H9 (cell line): ENCODE data around the gene NOS3. TPM values are rescaled to one million over a fixed set of nuclear protein-coding genes. Genes with fewer than 3 reads are reported as not detected.

ENCODE experiments used
- DNase-seq: peaks from one replicate; pipeline ENCODE4 v3.0.0-alpha.2; 2017
- H2AFZ ChIP-seq: one replicate; pipeline ENCODE4 v1.6.1; 2013; ENCODE audit warnings: mild to moderate bottlenecking, low read length, control low read depth, moderate library complexity
- H2AK5ac ChIP-seq: 2 replicates; pipeline ENCODE4 v1.6.1; 2013; ENCODE audit warnings: low read length, control low read depth, mixed read lengths; ENCODE audit not compliant: insufficient read length
- H2BK120ac ChIP-seq: one replicate; pipeline ENCODE4 v1.6.1; 2013; ENCODE audit warnings: low read depth, mild to moderate bottlenecking, low read length, control low read depth, inconsistent platforms; ENCODE audit not compliant: poor library complexity, severe bottlenecking
- H2BK12ac ChIP-seq: 2 replicates; pipeline ENCODE4 v1.6.1; 2013; ENCODE audit warnings: low read length, control low read depth, mixed read lengths, low read depth; ENCODE audit not compliant: insufficient read length
- H2BK15ac ChIP-seq: 2 replicates; pipeline ENCODE4 v1.6.1; 2013; ENCODE audit warnings: low read depth, low read length, control low read depth
- H2BK20ac ChIP-seq: one replicate; pipeline ENCODE4 v1.6.1; 2013; ENCODE audit warnings: low read depth, mild to moderate bottlenecking, low read length, control low read depth, inconsistent platforms; ENCODE audit not compliant: poor library complexity, severe bottlenecking
- H2BK5ac ChIP-seq: 2 replicates; pipeline ENCODE4 v1.6.1; 2013; ENCODE audit warnings: low read length, control low read depth, mixed read lengths; ENCODE audit not compliant: insufficient read length
- H3K14ac ChIP-seq: 2 replicates; pipeline ENCODE4 v1.6.1; 2013; ENCODE audit warnings: low read length, control low read depth; ENCODE audit not compliant: insufficient read depth
- H3K18ac ChIP-seq: 2 replicates; pipeline ENCODE4 v1.6.1; 2013; ENCODE audit warnings: low read depth, mild to moderate bottlenecking, mixed read lengths, low read length, control low read depth; ENCODE audit not compliant: insufficient read length
- H3K23ac ChIP-seq: 2 replicates; pipeline ENCODE4 v1.6.1; 2013; ENCODE audit warnings: low read length, control low read depth, mixed read lengths, low read depth; ENCODE audit not compliant: insufficient read length
- H3K23me2 ChIP-seq: 2 replicates; pipeline ENCODE4 v1.6.1; 2013; ENCODE audit warnings: low read depth, mild to moderate bottlenecking, mixed read lengths, low read length, control low read depth; ENCODE audit not compliant: insufficient read length, poor library complexity, severe bottlenecking
- H3K27ac ChIP-seq: 2 replicates; pipeline ENCODE4 v1.5.1; 2013; ENCODE audit warnings: low read length, control low read depth, mixed read lengths, low read depth; ENCODE audit not compliant: insufficient read length
- H3K27me3 ChIP-seq: 2 replicates; pipeline ENCODE4 v1.6.1; 2013; ENCODE audit warnings: low read length, control low read depth, inconsistent platforms; ENCODE audit not compliant: insufficient read depth
- H3K4ac ChIP-seq: 2 replicates; pipeline ENCODE4 v1.6.1; 2013; ENCODE audit warnings: low read depth, mild to moderate bottlenecking, control low read depth, inconsistent platforms, low read length, moderate library complexity
- H3K4me1 ChIP-seq: 2 replicates; pipeline ENCODE4 v1.6.1; 2013; ENCODE audit warnings: low read length, control low read depth, inconsistent platforms; ENCODE audit not compliant: insufficient read depth
- H3K4me2 ChIP-seq: 2 replicates; pipeline ENCODE4 v1.6.1; 2013; ENCODE audit warnings: low read length, control low read depth, mixed read lengths; ENCODE audit not compliant: insufficient read length, insufficient read depth
- H3K56ac ChIP-seq: 2 replicates; pipeline ENCODE4 v1.6.1; 2013; ENCODE audit warnings: low read depth, mild to moderate bottlenecking, mixed read lengths, low read length, control low read depth; ENCODE audit not compliant: insufficient read length
- H3K79me1 ChIP-seq: 2 replicates; pipeline ENCODE4 v1.6.1; 2013; ENCODE audit warnings: low read depth, mild to moderate bottlenecking, moderate library complexity, low read length, control low read depth, inconsistent platforms; ENCODE audit not compliant: insufficient read depth, poor library complexity, severe bottlenecking
- H3K79me2 ChIP-seq: 2 replicates; pipeline ENCODE4 v1.6.1; 2013; ENCODE audit warnings: low read length, control low read depth, inconsistent platforms; ENCODE audit not compliant: insufficient read depth
- H3K9ac ChIP-seq: 2 replicates; pipeline ENCODE4 v1.6.1; 2013; ENCODE audit warnings: low read length, control low read depth, mixed read lengths; ENCODE audit not compliant: insufficient read length; ENCODE audit errors: extremely low read depth
- H3K9me3 ChIP-seq: one replicate; pipeline ENCODE4 v1.6.1; 2013; ENCODE audit warnings: low read depth, low read length, inconsistent platforms; ENCODE audit not compliant: control insufficient read depth
- H3T11ph ChIP-seq: one replicate; pipeline ENCODE4 v1.6.1; 2013; ENCODE audit warnings: mild to moderate bottlenecking, low read length, control low read depth, inconsistent platforms
- H4K20me1 ChIP-seq: one replicate; pipeline ENCODE4 v1.6.1; 2013; ENCODE audit not compliant: control insufficient read depth, insufficient read length, insufficient read depth
- H4K5ac ChIP-seq: 2 replicates; pipeline ENCODE4 v1.6.1; 2013; ENCODE audit warnings: low read depth, mild to moderate bottlenecking, mixed read lengths, low read length, control low read depth; ENCODE audit not compliant: insufficient read length
- H4K8ac ChIP-seq: replicated peaks from 2 replicates; pipeline ENCODE4 v1.6.1; 2013; ENCODE audit warnings: low read length, control low read depth, mixed read lengths, low read depth; ENCODE audit not compliant: insufficient read length
- H4K91ac ChIP-seq: 2 replicates; pipeline ENCODE4 v1.6.1; 2013; ENCODE audit warnings: low read depth, mild to moderate bottlenecking, moderate library complexity, mixed read lengths, low read length, control low read depth; ENCODE audit not compliant: insufficient read length
- H3K27ac Mint-ChIP-seq, 3 experiments: 2 replicates in 2 of 3; 3 replicates in 1 of 3; pipeline ENCODE4 v1.8.0; 2020 to 2021; ENCODE audit warnings: mixed read lengths in 3 of 3, mild to moderate bottlenecking in 1 of 3, moderate library complexity in 1 of 3
- H3K27me3 Mint-ChIP-seq: 2 replicates; pipeline ENCODE4 v1.8.0; 2021; ENCODE audit warnings: low read depth, mild to moderate bottlenecking, moderate library complexity, mixed read lengths
- H3K36me3 Mint-ChIP-seq, 3 experiments: 2 replicates in 2 of 3; 3 replicates in 1 of 3; pipeline ENCODE4 v1.8.0; 2020 to 2021; ENCODE audit warnings: low read depth in 3 of 3, mixed read lengths in 3 of 3; ENCODE audit not compliant: insufficient read depth in 1 of 3
- H3K4me1 Mint-ChIP-seq, 2 experiments: 2 replicates each; pipeline ENCODE4 v1.8.0; 2020; ENCODE audit warnings: mixed read lengths in 2 of 2
- H3K4me3 Mint-ChIP-seq, 2 experiments: 2 replicates in 1 of 2; 3 replicates in 1 of 2; pipeline ENCODE4 v1.8.0; 2020 to 2021; ENCODE audit warnings: mild to moderate bottlenecking in 2 of 2, mixed read lengths in 2 of 2, moderate library complexity in 1 of 2
- H3K9me3 Mint-ChIP-seq, 2 experiments: 2 replicates in 1 of 2; 3 replicates in 1 of 2; pipeline ENCODE4 v1.8.0; 2020; ENCODE audit warnings: mild to moderate bottlenecking in 2 of 2, mixed read lengths in 2 of 2, moderate library complexity in 1 of 2
- WGBS: extraction: QIAGEN DNeasy Blood & Tissue Kit; methylation state at CpG from one replicate; pipeline ENCODE4 v1.1.7; 2013; ENCODE audit warnings: missing lambda C conversion rate, low lambda C conversion rate, mixed read lengths; ENCODE audit not compliant: insufficient read length; ENCODE audit errors: extremely low coverage; 5-methylcytosine and 5-hydroxymethylcytosine counted together
- total RNA-seq: library from RNA; stranded (reverse); gene quantifications from 2 replicates; pipeline ENCODE4 v1.2.1, GENCODE V29; 2021
- TF ChIP-seq, protein P1 (sequence below): fragments of 200-600 bp; sonication (generic); conservative IDR thresholded peaks from 3 replicates; pipeline ENCODE4 v1.8.0; 2021; ENCODE audit warnings: antibody characterized with exemption, mild to moderate bottlenecking

NOS3 gene
- total RNA-seq, 1 experiment from 2014 or later = 4.5 TPM

DNA sequence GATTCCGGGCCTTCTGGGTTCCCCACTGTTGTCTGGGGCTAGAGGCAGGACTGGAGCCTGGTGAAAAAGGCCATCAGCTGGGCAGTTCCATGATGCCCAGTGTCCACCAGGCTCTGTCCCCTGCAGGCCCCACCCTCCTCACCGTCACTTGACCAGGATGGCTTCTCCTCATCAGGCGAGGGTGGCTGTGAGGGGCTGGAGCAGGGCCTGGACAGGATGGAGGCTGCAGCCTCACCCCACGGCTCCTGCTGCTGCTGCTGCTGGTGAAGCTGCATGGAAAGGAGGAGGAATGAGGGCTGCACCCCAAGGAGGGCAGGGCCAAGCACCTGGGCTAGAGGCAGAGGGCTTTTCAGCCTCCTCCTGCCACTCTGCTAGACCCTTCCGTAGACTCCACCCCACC lies 25.1 kb downstream of the NOS3 start:
- H3K27ac Mint-ChIP-seq = no peak overlapping the region; a peak in 1 of 7 replicates
- H3K36me3 Mint-ChIP-seq = peaks cover 2 to 6% (median 6%) of the 10 kb centered on the region in 3 experiments; a peak in 6 of 7 replicates
- Histone ChIP-seq H3K23ac (no peak overlapping the region), H3K9ac (no peak overlapping the region), H3K79me2 (no peaks in the 10 kb centered on the region), H3K79me1 (no peaks in the 10 kb centered on the region), H3K27ac (no peak overlapping the region), H4K91ac (no peak overlapping the region), H2BK5ac (no peak overlapping the region), H3K4me2 (no peak overlapping the region), H4K5ac (no peak overlapping the region), H3K14ac (no peak overlapping the region), H3K4me1 (peaks cover 6% of the 10 kb centered on the region; the same call in 1 of the 2 replicates), H2AK5ac (no peak overlapping the region), H4K20me1 (no peaks in the 10 kb centered on the region), H4K8ac (no peak overlapping the region), H3K4ac (no peak overlapping the region), H3K23me2 (peaks cover 7% of the 10 kb centered on the region), H3T11ph (no peak overlapping the region), H3K56ac (no peak overlapping the region), H2BK12ac (no peak overlapping the region), H2BK120ac (no peak overlapping the region), H3K18ac (no peak overlapping the region), H2BK15ac (no peak overlapping the region), H2AFZ (no peak overlapping the region), H2BK20ac (no peak overlapping the region), H3K9me3 (no peaks in the 10 kb centered on the region), H3K27me3 (peaks cover 6% of the 10 kb centered on the region; the same call in 1 of the 2 replicates)
- no peak for DNase-seq
- peaks cover 30 to 54% of the 10 kb centered on the region in 2 experiments for H3K4me1 Mint-ChIP-seq
- peaks cover 0 to 9% of the 10 kb centered on the region in 2 experiments; a peak in 2 of 5 replicates for H3K9me3 Mint-ChIP-seq
- WGBS = no CpG with 5 or more reads among the region's 5 CpGs
- TF ChIP-seq, protein P1, sequence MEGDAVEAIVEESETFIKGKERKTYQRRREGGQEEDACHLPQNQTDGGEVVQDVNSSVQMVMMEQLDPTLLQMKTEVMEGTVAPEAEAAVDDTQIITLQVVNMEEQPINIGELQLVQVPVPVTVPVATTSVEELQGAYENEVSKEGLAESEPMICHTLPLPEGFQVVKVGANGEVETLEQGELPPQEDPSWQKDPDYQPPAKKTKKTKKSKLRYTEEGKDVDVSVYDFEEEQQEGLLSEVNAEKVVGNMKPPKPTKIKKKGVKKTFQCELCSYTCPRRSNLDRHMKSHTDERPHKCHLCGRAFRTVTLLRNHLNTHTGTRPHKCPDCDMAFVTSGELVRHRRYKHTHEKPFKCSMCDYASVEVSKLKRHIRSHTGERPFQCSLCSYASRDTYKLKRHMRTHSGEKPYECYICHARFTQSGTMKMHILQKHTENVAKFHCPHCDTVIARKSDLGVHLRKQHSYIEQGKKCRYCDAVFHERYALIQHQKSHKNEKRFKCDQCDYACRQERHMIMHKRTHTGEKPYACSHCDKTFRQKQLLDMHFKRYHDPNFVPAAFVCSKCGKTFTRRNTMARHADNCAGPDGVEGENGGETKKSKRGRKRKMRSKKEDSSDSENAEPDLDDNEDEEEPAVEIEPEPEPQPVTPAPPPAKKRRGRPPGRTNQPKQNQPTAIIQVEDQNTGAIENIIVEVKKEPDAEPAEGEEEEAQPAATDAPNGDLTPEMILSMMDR = no peak
- no peak overlapping the region; a peak in 1 of 5 replicates for H3K4me3 Mint-ChIP-seq
- peaks cover 79% of the 10 kb centered on the region for H3K27me3 Mint-ChIP-seq
